HepG2 (cell line): ENCODE results near the gene SPX. TPM values are rescaled to one million over a fixed set of nuclear protein-coding genes. Genes with fewer than 3 reads are reported as not detected.

Source experiments
- BCL3 ChIP-seq: sonication (generic); formaldehyde crosslinking; IDR thresholded peaks from 2 replicates; pipeline ENCODE4 v1.5.1; 2020; ENCODE audit warnings: mild to moderate bottlenecking, missing genetic modification reagents, moderate library complexity
- FIP1L1 ChIP-seq: fragments of 200-400 bp; formaldehyde crosslinking; IDR thresholded peaks from 2 replicates; pipeline ENCODE4 v1.6.1; 2018; ENCODE audit warnings: low read depth, mild to moderate bottlenecking, low read length, moderate library complexity, borderline replicate concordance; ENCODE audit not compliant: insufficient read depth
- FOXC1 ChIP-seq: sonication (generic); formaldehyde crosslinking; IDR thresholded peaks from 2 replicates; pipeline ENCODE4 v1.8.0; 2022; ENCODE audit warnings: mild to moderate bottlenecking, missing genetic modification reagents, borderline replicate concordance
- GATAD1 ChIP-seq: IDR thresholded peaks from 2 replicates; pipeline ENCODE4 v1.6.1; 2016; ENCODE audit warnings: missing genetic modification reagents, missing compliant biosample characterization
- NFIC ChIP-seq: IDR thresholded peaks from 2 replicates; pipeline ENCODE4 v1.6.1; 2012; ENCODE audit warnings: mild to moderate bottlenecking, low read length, inconsistent platforms
- PHB2 ChIP-seq: fragments of 450-650 bp; IDR thresholded peaks from 2 replicates; pipeline ENCODE4 v1.6.1; 2018; ENCODE audit not compliant: partially characterized antibody
- PHF21A ChIP-seq: sonication (generic); formaldehyde crosslinking; IDR thresholded peaks from 2 replicates; pipeline ENCODE4 v1.5.0; 2020; ENCODE audit warnings: mild to moderate bottlenecking, missing genetic modification reagents
- POGK ChIP-seq: sonication (generic); formaldehyde crosslinking; conservative IDR thresholded peaks from 2 replicates; pipeline ENCODE4 v1.8.0; 2022; ENCODE audit warnings: mild to moderate bottlenecking, moderate library complexity, missing genetic modification reagents
- POLR2AphosphoS2 ChIP-seq: IDR thresholded peaks from 2 replicates; pipeline ENCODE4 v1.6.1; 2011; ENCODE audit warnings: low read depth, low read length, improper control_type of control experiment
- SALL2 ChIP-seq: sonication (generic); formaldehyde crosslinking; IDR thresholded peaks from 2 replicates; pipeline ENCODE4 v1.8.1; 2023; ENCODE audit warnings: mild to moderate bottlenecking, missing genetic modification reagents, inconsistent platforms
- SMARCC2 ChIP-seq: fragments of 450-650 bp; IDR thresholded peaks from 2 replicates; pipeline ENCODE4 v1.6.1; 2017; ENCODE audit warnings: antibody characterized with exemption, mild to moderate bottlenecking
- TRIM24 ChIP-seq: sonication (generic); formaldehyde crosslinking; IDR thresholded peaks from 2 replicates; pipeline ENCODE4 v1.8.0; 2022; ENCODE audit warnings: mild to moderate bottlenecking, missing genetic modification reagents
- WIZ ChIP-seq: sonication (generic); formaldehyde crosslinking; IDR thresholded peaks from 2 replicates; pipeline ENCODE4 v1.5.1; 2020; ENCODE audit warnings: mild to moderate bottlenecking, missing genetic modification reagents
- ZBTB34 ChIP-seq: sonication (generic); formaldehyde crosslinking; IDR thresholded peaks from 2 replicates; pipeline ENCODE4 v1.8.0; 2022; ENCODE audit warnings: mild to moderate bottlenecking, missing genetic modification reagents
- ZBTB8A ChIP-seq: sonication (generic); formaldehyde crosslinking; IDR thresholded peaks from 2 replicates; pipeline ENCODE4 v1.4.0; 2020; ENCODE audit warnings: mild to moderate bottlenecking, low read depth, missing genetic modification reagents, borderline replicate concordance
- ZNF326 ChIP-seq: sonication (generic); formaldehyde crosslinking; IDR thresholded peaks from 2 replicates; pipeline ENCODE4 v1.4.0; 2020; ENCODE audit warnings: missing genetic modification reagents, borderline replicate concordance
- ZNF510 ChIP-seq: sonication (generic); formaldehyde crosslinking; IDR thresholded peaks from 2 replicates; pipeline ENCODE4 v1.4.0; 2020; ENCODE audit warnings: low read depth, mild to moderate bottlenecking, missing genetic modification reagents
- ZNF550 ChIP-seq: sonication (generic); formaldehyde crosslinking; IDR thresholded peaks from 2 replicates; pipeline ENCODE4 v1.4.0; 2020; ENCODE audit warnings: mild to moderate bottlenecking, missing genetic modification reagents, borderline replicate concordance
- ZNF660 ChIP-seq: sonication (generic); formaldehyde crosslinking; IDR thresholded peaks from 2 replicates; pipeline ENCODE4 v1.5.1; 2020; ENCODE audit warnings: mild to moderate bottlenecking, low read depth, missing genetic modification reagents, borderline replicate concordance
- ZNF878 ChIP-seq: sonication (generic); formaldehyde crosslinking; IDR thresholded peaks from 2 replicates; pipeline ENCODE4 v1.8.1; 2023; ENCODE audit warnings: mild to moderate bottlenecking, missing genetic modification reagents, moderate library complexity
- polyA plus RNA-seq, 8 experiments: library from polyadenylated mRNA; depleted of rRNA in 3 of 8; stranded (reverse) in 7 of 8; unstranded in 1 of 8; fragments of >200 nt; fragmentation: Illumina TruSeq in 4 of 8; extraction: Trizol in 4 of 8; gene quantifications; 2 replicates each; pipeline versions ENCODE4 v1.2.1 to v1.2.3, GENCODE V29; 2011 to 2016; ENCODE audit warnings: low read depth in 4 of 8, missing spikeins in 1 of 8, mixed read lengths in 1 of 8; ENCODE audit not compliant: insufficient read depth in 1 of 8
- total RNA-seq, 5 experiments: library from RNA; depleted of rRNA; stranded (reverse); fragments of >200 nt; fragmentation: Illumina TruSeq; extraction: Trizol; gene quantifications; 2 replicates each; pipeline ENCODE4 v1.2.3, GENCODE V29; 2016; ENCODE audit warnings: low read depth in 1 of 5
- TF ChIP-seq, protein P1 (sequence below): fragments of 450-650 bp; IDR thresholded peaks from 2 replicates; pipeline ENCODE4 v1.6.1; 2016
- TF ChIP-seq, protein P2 (sequence below): sonication (generic); formaldehyde crosslinking; IDR thresholded peaks from 2 replicates; pipeline ENCODE4 v1.5.0; 2020; ENCODE audit warnings: missing genetic modification reagents

Gene SPX
- total and polyA plus RNA-seq, 2 of the 13 experiments (the other 11 are each of a cell fraction or from before 2014, with no cell fraction given) = 0.07 to 0.16 TPM

DNA sequence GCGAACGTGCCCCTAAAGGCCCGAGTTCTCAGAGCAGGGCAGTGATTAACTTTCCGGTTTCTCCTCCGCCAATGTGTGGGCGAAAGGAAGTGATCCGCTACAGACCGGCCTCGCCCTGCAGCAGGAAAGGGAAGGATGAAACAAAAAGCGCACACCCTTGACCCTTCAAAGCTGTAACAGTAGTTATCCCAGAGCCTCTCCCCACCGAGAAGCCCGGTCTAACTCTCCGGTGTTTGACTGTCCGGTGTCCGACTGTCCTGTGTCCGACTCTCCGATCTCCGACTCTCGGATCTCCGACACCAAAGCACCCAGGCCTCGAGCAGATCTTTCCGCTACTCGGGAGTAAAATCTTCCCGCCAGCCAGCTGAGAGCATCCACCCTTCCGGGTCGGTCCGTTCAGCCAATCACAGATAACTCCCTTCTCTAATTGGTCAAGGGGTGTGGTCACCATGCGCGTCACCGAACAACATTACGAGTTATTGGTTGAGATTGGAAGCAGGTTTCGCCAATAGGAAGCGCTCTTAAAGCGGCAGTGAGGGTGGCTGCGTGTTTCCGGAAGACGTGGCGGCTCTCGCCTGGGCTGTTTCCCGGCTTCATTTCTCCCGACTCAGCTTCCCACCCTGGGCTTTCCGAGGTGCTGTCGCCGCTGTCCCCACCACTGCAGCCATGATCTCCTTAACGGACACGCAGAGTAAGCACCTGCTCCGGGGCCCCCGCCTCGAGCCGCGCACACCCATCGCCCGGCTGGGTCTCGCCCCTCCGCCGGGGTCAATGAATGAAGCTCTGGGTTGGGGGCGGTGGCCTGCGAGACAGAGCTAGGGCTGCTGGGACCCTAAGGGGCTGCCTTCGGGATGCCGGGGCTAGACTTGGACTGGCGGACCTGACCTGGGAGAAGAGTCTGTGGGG lies 24.6 kb upstream of the SPX start, which contains the start of the genes GOLT1B and RECQL (continued):
- TF ChIP-seq ZNF326 (CRISPR knock-in tag) (no peak), PHF21A (peak; percentile 59; the same call in 1 of the 2 replicates), GATAD1 (CRISPR knock-in tag) (peak; percentile 92), POGK (CRISPR knock-in tag) (no peak), PHB2 (no peak), ZNF510 (CRISPR knock-in tag) (no peak), POLR2AphosphoS2 (no peak), SALL2 (CRISPR knock-in tag) (peak; percentile 67), SMARCC2 (no peak), BCL3 (CRISPR knock-in tag) (no peak), WIZ (no peak), ZNF550 (0 out of 2 replicates have a peak, but pooled peaks have one; percentile 24), NFIC (peak; percentile 42; the same call in 1 of the 2 replicates), FIP1L1 (no peak), ZBTB34 (CRISPR knock-in tag) (0 out of 2 replicates have a peak, but pooled peaks have one; percentile 29), ZNF660 (no peak), ZBTB8A (CRISPR knock-in tag) (no peak), ZNF878 (CRISPR knock-in tag) (peak; percentile 86), FOXC1 (CRISPR knock-in tag) (peak; percentile 23; the same call in 1 of the 2 replicates), TRIM24 (CRISPR knock-in tag) (no peak)
- TF ChIP-seq, protein P1, sequence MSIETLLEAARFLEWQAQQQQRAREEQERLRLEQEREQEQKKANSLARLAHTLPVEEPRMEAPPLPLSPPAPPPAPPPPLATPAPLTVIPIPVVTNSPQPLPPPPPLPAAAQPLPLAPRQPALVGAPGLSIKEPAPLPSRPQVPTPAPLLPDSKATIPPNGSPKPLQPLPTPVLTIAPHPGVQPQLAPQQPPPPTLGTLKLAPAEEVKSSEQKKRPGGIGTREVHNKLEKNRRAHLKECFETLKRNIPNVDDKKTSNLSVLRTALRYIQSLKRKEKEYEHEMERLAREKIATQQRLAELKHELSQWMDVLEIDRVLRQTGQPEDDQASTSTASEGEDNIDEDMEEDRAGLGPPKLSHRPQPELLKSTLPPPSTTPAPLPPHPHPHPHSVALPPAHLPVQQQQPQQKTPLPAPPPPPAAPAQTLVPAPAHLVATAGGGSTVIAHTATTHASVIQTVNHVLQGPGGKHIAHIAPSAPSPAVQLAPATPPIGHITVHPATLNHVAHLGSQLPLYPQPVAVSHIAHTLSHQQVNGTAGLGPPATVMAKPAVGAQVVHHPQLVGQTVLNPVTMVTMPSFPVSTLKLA = peak; percentile 84
- TF ChIP-seq, protein P2, sequence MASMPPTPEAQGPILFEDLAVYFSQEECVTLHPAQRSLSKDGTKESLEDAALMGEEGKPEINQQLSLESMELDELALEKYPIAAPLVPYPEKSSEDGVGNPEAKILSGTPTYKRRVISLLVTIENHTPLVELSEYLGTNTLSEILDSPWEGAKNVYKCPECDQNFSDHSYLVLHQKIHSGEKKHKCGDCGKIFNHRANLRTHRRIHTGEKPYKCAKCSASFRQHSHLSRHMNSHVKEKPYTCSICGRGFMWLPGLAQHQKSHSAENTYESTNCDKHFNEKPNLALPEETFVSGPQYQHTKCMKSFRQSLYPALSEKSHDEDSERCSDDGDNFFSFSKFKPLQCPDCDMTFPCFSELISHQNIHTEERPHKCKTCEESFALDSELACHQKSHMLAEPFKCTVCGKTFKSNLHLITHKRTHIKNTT (CRISPR knock-in tag) = no peak
